B cell (primary cell): Measurements from ENCODE around the gene SEC16A.

ENCODE experiments used
- EZH2 ChIP-seq: IDR thresholded peaks from 2 replicates; pipeline ENCODE4 v1.6.1; 2012; ENCODE audit warnings: borderline replicate concordance, low read depth, mild to moderate bottlenecking, moderate library complexity, low read length; ENCODE audit not compliant: insufficient read depth, poor library complexity, severe bottlenecking
- TF ChIP-seq, protein P1 (sequence below): fragments of 200-600 bp; IDR thresholded peaks from one replicate; pipeline ENCODE4 v1.8.0; 2022; ENCODE audit warnings: antibody characterized with exemption, mild to moderate bottlenecking

GRCh38 chr9:136416914-136417313 lies 65.9 kb downstream of the SEC16A start:
- TF ChIP-seq, protein P1, sequence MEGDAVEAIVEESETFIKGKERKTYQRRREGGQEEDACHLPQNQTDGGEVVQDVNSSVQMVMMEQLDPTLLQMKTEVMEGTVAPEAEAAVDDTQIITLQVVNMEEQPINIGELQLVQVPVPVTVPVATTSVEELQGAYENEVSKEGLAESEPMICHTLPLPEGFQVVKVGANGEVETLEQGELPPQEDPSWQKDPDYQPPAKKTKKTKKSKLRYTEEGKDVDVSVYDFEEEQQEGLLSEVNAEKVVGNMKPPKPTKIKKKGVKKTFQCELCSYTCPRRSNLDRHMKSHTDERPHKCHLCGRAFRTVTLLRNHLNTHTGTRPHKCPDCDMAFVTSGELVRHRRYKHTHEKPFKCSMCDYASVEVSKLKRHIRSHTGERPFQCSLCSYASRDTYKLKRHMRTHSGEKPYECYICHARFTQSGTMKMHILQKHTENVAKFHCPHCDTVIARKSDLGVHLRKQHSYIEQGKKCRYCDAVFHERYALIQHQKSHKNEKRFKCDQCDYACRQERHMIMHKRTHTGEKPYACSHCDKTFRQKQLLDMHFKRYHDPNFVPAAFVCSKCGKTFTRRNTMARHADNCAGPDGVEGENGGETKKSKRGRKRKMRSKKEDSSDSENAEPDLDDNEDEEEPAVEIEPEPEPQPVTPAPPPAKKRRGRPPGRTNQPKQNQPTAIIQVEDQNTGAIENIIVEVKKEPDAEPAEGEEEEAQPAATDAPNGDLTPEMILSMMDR, result no peak
- no peak for TF ChIP-seq EZH2
